Measurements from ENCODE around the gene ADORA2A.

Gene ADORA2A

DNA sequence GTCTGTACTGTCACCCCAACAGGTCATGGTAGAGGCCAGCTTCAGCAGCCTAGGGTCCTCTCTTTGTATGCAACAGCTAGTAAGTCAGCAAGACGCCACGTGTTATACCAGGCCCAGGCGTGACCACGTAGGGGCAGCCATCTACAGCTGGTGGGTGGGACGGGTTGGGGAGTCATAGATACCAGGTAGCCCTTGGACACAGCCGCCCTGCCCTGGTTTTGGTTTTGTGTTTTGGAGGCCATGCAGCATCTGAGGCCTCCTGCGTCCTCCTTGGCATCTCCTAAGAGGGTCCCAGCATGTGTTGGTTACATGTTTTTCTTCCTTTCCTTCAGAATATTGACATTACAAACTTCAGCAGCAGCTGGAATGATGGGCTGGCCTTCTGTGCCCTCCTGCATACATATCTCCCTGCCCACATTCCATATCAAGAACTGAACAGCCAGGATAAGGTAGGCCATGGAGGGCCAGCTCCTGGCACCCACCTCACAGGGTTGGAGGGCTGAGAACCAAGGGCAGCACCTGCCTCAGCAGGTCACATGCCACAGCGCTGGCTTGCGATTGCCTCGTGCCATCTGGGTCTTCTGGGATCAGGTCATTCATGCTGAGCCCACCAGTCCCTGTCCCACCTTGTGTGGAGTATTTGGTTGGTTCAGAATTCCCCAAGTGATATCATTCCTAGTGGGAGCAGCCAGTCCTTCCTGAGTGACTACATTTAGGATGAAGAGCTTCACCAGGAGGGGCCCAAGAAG lies 16.0 kb upstream of the ADORA2A start:
- no peaks in the 10 kb centered on the region for H3K9me3 ChIP-seq (ENCODE audit: control extremely low read depth in 1 of 5, control insufficient read depth in 4 of 5, insufficient read depth in 2 of 5, low read depth in 1 of 5, low read length in 4 of 5)
- 92% methylated on average over 5 of the region's 10 CpGs for WGBS (ENCODE audit: insufficient coverage)
- no peak for DNase-seq
- POLR2A ChIA-PET: no interaction called here
- no peaks in the 10 kb centered on the region for H3K27me3 ChIP-seq (replicated peaks in 2 of 5; ENCODE audit: control insufficient read depth in 4 of 5, insufficient read depth in 5 of 5, low read length in 4 of 5)
- H3K36me3 ChIP-seq (ENCODE audit: control insufficient read depth in 4 of 4, insufficient read depth in 4 of 4, low read length in 3 of 4): peaks cover 2 to 66% (median 41%) of the 10 kb centered on the region in 4 experiments
- CTCF ChIA-PET: interaction anchor here (1.3 to 1.7 kb wide), 4 partner anchors 9 to 115 kb away, joined by 3 to 5 read pairs (median 4); no protein-coding TSS in a partner anchor
- H3K4me3 ChIP-seq (ENCODE audit: control insufficient read depth in 1 of 7, extremely low read depth in 1 of 7, insufficient read depth in 4 of 7, low read depth in 2 of 7, low read length in 6 of 7): no peak overlapping the region
- no peak overlapping the region for H3K27ac ChIP-seq (ENCODE audit: insufficient read depth in 1 of 2, low read depth in 1 of 2, low read length in 2 of 2, poor library complexity in 1 of 2, severe bottlenecking in 2 of 2)
- H3K4me1 ChIP-seq (ENCODE audit: control extremely low read depth in 1 of 4, control insufficient read depth in 4 of 4, insufficient read depth in 4 of 4, low read length in 3 of 4): peaks cover 0 to 20% (median 16%) of the 10 kb centered on the region in 4 experiments

DNA sequence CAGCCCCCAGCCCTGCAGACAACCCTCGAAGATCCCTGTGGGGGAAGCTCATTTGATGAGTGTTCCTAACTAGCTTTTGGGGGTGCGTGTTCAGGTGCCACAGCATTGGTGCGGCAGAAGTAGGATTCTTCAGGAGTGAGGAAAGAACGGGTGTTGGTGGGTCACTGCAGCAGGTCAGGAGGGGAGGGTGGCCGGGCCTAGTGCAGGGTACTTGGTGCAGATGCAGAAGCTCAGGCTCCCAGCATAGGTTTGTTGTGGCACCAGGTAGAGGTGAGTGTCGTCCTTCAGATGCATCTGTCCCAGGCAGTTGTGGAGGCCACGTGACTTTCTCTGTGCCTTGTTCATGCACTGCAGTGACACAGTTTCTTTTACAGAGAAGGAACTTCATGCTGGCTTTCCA lies 15.1 kb upstream of the ADORA2A start:
- no peak for DNase-seq
- H3K27me3 ChIP-seq (replicated peaks in 2 of 5; ENCODE audit: control insufficient read depth in 4 of 5, insufficient read depth in 5 of 5, low read length in 4 of 5): no peaks in the 10 kb centered on the region
- H3K36me3 ChIP-seq (ENCODE audit: control insufficient read depth in 4 of 4, insufficient read depth in 4 of 4, low read length in 3 of 4): peaks cover 2 to 73% (median 47%) of the 10 kb centered on the region in 4 experiments
- H3K9me3 ChIP-seq (ENCODE audit: control extremely low read depth in 1 of 5, control insufficient read depth in 4 of 5, insufficient read depth in 2 of 5, low read depth in 1 of 5, low read length in 4 of 5): no peaks in the 10 kb centered on the region
- ChIA-PET CTCF (interaction anchor here (0.9 to 1.7 kb wide), 4 partner anchors 8 to 114 kb away, joined by 3 to 4 read pairs (median 4); no protein-coding TSS in a partner anchor), POLR2A (no interaction called here)
- peaks cover 0 to 11% (median 7%) of the 10 kb centered on the region in 4 experiments for H3K4me1 ChIP-seq (ENCODE audit: control extremely low read depth in 1 of 4, control insufficient read depth in 4 of 4, insufficient read depth in 4 of 4, low read length in 3 of 4)
- H3K27ac ChIP-seq (ENCODE audit: insufficient read depth in 1 of 2, low read depth in 1 of 2, low read length in 2 of 2, poor library complexity in 1 of 2, severe bottlenecking in 2 of 2): no peak overlapping the region
- no peak overlapping the region for H3K4me3 ChIP-seq (ENCODE audit: control insufficient read depth in 1 of 7, extremely low read depth in 1 of 7, insufficient read depth in 4 of 7, low read depth in 2 of 7, low read length in 6 of 7)
- 90% methylated on average over 6 of the region's 7 CpGs for WGBS (ENCODE audit: insufficient coverage)

GRCh38 chr22:24413271-24413670 lies 14.1 kb upstream of the ADORA2A start:
- DNase-seq: no peak
- H3K4me3 ChIP-seq (ENCODE audit: control insufficient read depth in 1 of 7, extremely low read depth in 1 of 7, insufficient read depth in 4 of 7, low read depth in 2 of 7, low read length in 6 of 7): no peak overlapping the region
- H3K9me3 ChIP-seq (ENCODE audit: control extremely low read depth in 1 of 5, control insufficient read depth in 4 of 5, insufficient read depth in 2 of 5, low read depth in 1 of 5, low read length in 4 of 5): no peaks in the 10 kb centered on the region
- no peak overlapping the region for H3K27ac ChIP-seq (ENCODE audit: insufficient read depth in 1 of 2, low read depth in 1 of 2, low read length in 2 of 2, poor library complexity in 1 of 2, severe bottlenecking in 2 of 2)
- ChIA-PET POLR2A (no interaction called here), CTCF (interaction anchor here (1.0 to 1.7 kb wide), 2 partner anchors 89 to 91 kb away, joined by 3 to 4 read pairs; no protein-coding TSS in a partner anchor)
- 100% methylated on average over 5 of the region's 9 CpGs for WGBS (ENCODE audit: insufficient coverage)
- no peaks in the 10 kb centered on the region for H3K27me3 ChIP-seq (replicated peaks in 2 of 5; ENCODE audit: control insufficient read depth in 4 of 5, insufficient read depth in 5 of 5, low read length in 4 of 5)
- peaks cover 2 to 75% (median 49%) of the 10 kb centered on the region in 4 experiments for H3K36me3 ChIP-seq (ENCODE audit: control insufficient read depth in 4 of 4, insufficient read depth in 4 of 4, low read length in 3 of 4)
- peaks cover 0 to 2% (median 0%) of the 10 kb centered on the region in 4 experiments for H3K4me1 ChIP-seq (ENCODE audit: control extremely low read depth in 1 of 4, control insufficient read depth in 4 of 4, insufficient read depth in 4 of 4, low read length in 3 of 4)

GRCh38 chr22:24413736-24414385 lies 13.5 kb upstream of the ADORA2A start:
- 95% methylated on average over 16 of the region's 18 CpGs for WGBS (ENCODE audit: insufficient coverage)
- ChIA-PET CTCF (interaction anchor here (1.0 to 11.0 kb wide), 2 partner anchors 91 to 111 kb away, joined by 3 to 109 read pairs; no protein-coding TSS in a partner anchor), POLR2A (no interaction called here)
- Histone ChIP-seq H3K9me3 (ENCODE audit: control extremely low read depth in 1 of 5, control insufficient read depth in 4 of 5, insufficient read depth in 2 of 5, low read depth in 1 of 5, low read length in 4 of 5) (no peaks in the 10 kb centered on the region), H3K4me1 (ENCODE audit: control extremely low read depth in 1 of 4, control insufficient read depth in 4 of 4, insufficient read depth in 4 of 4, low read length in 3 of 4) (no peaks in the 10 kb centered on the region), H3K36me3 (ENCODE audit: control insufficient read depth in 4 of 4, insufficient read depth in 4 of 4, low read length in 3 of 4) (peaks cover 2 to 71% (median 50%) of the 10 kb centered on the region in 4 experiments), H3K27me3 (replicated peaks in 2 of 5; ENCODE audit: control insufficient read depth in 4 of 5, insufficient read depth in 5 of 5, low read length in 4 of 5) (no peaks in the 10 kb centered on the region), H3K27ac (ENCODE audit: insufficient read depth in 1 of 2, low read depth in 1 of 2, low read length in 2 of 2, poor library complexity in 1 of 2, severe bottlenecking in 2 of 2) (no peak overlapping the region), H3K4me3 (ENCODE audit: control insufficient read depth in 1 of 7, extremely low read depth in 1 of 7, insufficient read depth in 4 of 7, low read depth in 2 of 7, low read length in 6 of 7) (no peak overlapping the region)
- no peak for DNase-seq

DNA sequence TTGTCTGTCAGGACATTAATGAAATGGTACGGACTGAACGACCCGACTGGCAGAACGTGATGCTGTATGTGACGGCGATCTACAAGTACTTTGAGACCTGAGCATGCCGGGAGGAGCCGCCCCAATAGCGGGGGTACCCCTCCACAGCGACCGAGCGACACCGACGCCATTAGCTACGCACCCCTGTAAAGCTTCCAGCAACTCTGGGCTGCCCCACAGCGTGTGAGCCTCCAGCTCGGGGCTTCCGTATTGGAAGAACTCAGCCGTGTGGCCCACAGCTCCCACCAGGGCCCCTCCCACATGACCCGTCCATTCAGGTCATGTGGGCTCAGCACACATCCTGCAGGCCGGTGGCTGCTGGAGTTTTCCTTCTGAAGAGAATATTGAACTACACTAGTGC lies 12.9 kb upstream of the ADORA2A start:
- Histone ChIP-seq H3K4me1 (ENCODE audit: control extremely low read depth in 1 of 4, control insufficient read depth in 4 of 4, insufficient read depth in 4 of 4, low read length in 3 of 4) (peaks cover 0 to 2% (median 0%) of the 10 kb centered on the region in 4 experiments), H3K27ac (ENCODE audit: insufficient read depth in 1 of 2, low read depth in 1 of 2, low read length in 2 of 2, poor library complexity in 1 of 2, severe bottlenecking in 2 of 2) (no peak overlapping the region), H3K4me3 (ENCODE audit: control insufficient read depth in 1 of 7, extremely low read depth in 1 of 7, insufficient read depth in 4 of 7, low read depth in 2 of 7, low read length in 6 of 7) (no peak overlapping the region), H3K36me3 (ENCODE audit: control insufficient read depth in 4 of 4, insufficient read depth in 4 of 4, low read length in 3 of 4) (peaks cover 2 to 71% (median 50%) of the 10 kb centered on the region in 4 experiments), H3K27me3 (replicated peaks in 2 of 5; ENCODE audit: control insufficient read depth in 4 of 5, insufficient read depth in 5 of 5, low read length in 4 of 5) (no peaks in the 10 kb centered on the region), H3K9me3 (ENCODE audit: control extremely low read depth in 1 of 5, control insufficient read depth in 4 of 5, insufficient read depth in 2 of 5, low read depth in 1 of 5, low read length in 4 of 5) (no peaks in the 10 kb centered on the region)
- CTCF ChIA-PET: interaction anchor here (1.4 to 11.0 kb wide), 2 partner anchors 10 to 110 kb away, joined by 4 to 109 read pairs; no protein-coding TSS in a partner anchor
- WGBS (ENCODE audit: insufficient coverage): 96% methylated on average over 21 of the region's 21 CpGs
- no peak for DNase-seq
- POLR2A ChIA-PET: no interaction called here

GRCh38 chr22:24414984-24415945 lies 12.1 kb upstream of the ADORA2A start:
- Histone ChIP-seq H3K27ac (ENCODE audit: insufficient read depth in 1 of 2, low read depth in 1 of 2, low read length in 2 of 2, poor library complexity in 1 of 2, severe bottlenecking in 2 of 2) (no peak overlapping the region), H3K4me1 (ENCODE audit: control extremely low read depth in 1 of 4, control insufficient read depth in 4 of 4, insufficient read depth in 4 of 4, low read length in 3 of 4) (peaks cover 0 to 2% (median 0%) of the 10 kb centered on the region in 4 experiments), H3K27me3 (replicated peaks in 2 of 5; ENCODE audit: control insufficient read depth in 4 of 5, insufficient read depth in 5 of 5, low read length in 4 of 5) (no peaks in the 10 kb centered on the region), H3K9me3 (ENCODE audit: control extremely low read depth in 1 of 5, control insufficient read depth in 4 of 5, insufficient read depth in 2 of 5, low read depth in 1 of 5, low read length in 4 of 5) (no peaks in the 10 kb centered on the region), H3K4me3 (ENCODE audit: control insufficient read depth in 1 of 7, extremely low read depth in 1 of 7, insufficient read depth in 4 of 7, low read depth in 2 of 7, low read length in 6 of 7) (no peak overlapping the region), H3K36me3 (ENCODE audit: control insufficient read depth in 4 of 4, insufficient read depth in 4 of 4, low read length in 3 of 4) (peaks cover 2 to 67% (median 49%) of the 10 kb centered on the region in 4 experiments)
- POLR2A ChIA-PET: no interaction called here
- CTCF ChIA-PET: interaction anchor here (1.4 to 11.0 kb wide), 2 partner anchors 9 to 110 kb away, joined by 4 to 109 read pairs; no protein-coding TSS in a partner anchor
- WGBS (ENCODE audit: insufficient coverage): 94% methylated on average over 24 of the region's 26 CpGs
- no peak for DNase-seq

All from common myeloid progenitor, CD34-positive (primary cell).